Superior temporal gyrus (tissue), 1 donor: ENCODE results near the gene MCU.
"Not testable (repeated sequence)": the region's sequence is repeated elsewhere in the genome, so short reads cannot be mapped to it uniquely, and the experiment has no call there.

Experiments used
- DNase-seq: peaks from one replicate; pipeline ENCODE4 v3.0.0-alpha.2; 2016; ENCODE audit errors: extremely low spot score

Gene MCU

DNA sequence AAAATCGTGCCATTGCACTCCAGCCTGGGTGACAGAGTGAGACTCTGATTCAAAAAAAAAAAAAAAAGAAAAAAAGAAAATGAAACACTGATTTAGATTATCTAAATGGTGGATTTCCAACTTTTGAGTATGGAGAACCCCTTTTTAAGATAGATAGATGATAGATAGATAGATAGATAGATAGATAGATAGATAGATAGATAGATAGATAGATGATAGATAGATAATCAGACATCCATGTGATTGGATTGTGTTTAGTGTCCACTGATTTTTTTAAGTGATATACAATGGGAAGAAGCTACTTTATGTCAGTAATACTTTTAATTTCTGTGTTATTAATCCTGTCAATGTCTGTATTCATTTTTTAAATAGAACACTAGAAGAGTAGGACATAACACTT, 207.6 kb downstream of the MCU start:
- DNase-seq, result no peak

DNA sequence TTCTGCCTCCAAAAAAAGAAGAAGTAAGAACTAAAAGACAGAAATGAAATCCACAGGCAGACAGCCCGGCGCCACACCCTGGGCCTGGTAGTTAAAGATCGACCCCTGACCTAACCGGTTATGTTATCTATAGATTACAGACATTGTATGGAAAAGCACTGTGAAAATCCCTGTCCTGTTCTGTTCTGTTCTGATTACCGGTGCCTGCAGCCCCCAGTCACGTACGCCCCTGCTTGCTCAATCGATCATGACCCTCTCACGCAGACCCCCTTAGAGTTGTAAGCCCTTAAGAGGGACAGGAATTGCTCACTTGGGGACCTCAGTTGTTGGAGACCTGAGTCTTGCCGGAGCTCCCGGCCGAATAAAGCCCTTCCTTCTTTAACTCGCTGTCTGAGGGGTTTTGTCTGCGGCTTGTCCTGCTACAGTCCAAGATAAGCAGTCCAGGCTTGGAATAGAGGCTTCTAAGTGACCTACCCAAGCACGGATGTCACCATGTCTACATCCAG, 212.1 kb downstream of the MCU start:
- not testable (repeated sequence) for DNase-seq

DNA sequence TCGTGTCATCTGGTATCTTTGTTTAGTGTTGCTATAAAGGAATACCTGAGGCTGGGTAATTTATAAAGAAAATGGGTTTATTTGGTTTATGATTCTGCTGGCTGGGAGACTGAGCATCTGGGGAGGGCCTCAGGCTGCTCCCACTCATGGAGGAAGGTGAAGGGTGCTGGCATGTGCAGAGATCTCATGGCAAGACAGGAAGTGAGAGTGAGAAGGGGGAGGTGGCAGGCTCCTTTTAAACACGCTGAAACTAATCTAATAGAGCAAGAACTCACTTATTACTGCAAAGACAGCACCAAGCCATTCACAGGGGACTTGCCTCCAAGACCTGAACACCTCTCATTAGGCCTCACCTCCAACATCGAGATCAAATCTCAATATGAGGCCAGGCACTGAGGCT, 212.9 kb downstream of the MCU start:
- no peak for DNase-seq

DNA sequence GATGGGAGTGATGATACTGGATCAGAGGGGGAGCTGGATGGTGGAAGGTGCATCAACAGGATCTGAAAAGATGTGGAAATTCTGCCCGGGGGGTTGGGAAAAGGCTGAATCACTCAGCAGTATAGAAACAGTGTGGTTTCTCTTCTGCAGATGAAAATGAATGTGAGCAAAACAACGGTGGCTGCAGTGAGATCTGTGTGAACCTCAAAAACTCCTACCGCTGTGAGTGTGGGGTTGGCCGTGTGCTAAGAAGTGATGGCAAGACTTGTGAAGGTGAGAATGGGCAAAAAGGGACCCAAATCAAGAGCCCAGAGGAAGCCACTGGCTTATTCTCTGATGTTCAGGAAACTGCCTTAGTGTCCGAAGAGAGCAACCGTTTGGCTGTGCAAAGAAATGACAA, 214.5 kb downstream of the MCU start:
- DNase-seq, result no peak

DNA sequence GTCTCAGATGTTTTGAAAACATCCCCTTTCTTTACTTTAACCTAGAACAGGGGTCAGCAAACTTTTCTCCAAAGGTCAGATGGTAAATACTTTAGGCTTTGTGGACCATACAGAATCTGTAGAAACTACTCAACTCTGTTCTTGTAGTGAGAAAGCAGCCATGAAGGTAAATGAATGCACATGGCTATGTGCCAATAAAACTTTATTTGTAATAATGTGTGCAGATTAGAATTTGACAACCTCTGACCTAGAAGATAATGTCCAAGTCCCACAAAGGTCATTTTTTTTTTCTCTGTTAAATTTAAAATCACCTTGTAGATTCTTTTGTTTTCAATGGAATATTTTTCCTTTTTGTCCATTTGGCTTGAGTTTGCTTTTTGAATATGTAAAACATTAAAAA, 218.8 kb downstream of the MCU start:
- no peak for DNase-seq

DNA sequence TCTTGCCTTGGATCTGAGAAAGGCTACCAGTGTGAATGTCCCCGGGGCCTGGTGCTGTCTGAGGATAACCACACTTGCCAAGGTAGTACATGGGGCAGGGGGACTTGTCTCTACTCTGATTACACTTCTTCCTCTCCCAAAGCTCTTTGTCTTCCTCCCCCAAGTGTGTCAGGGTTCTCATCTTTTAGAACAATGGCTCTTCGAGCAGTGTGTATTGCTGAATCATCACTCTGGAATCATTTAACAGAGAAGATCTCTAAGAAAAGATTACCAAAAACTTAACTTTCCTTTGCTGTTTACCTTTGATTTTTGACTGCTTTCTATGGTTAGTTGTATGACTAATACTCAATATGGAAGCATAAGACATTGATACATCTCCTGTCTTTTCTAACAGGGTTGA, 219.8 kb downstream of the MCU start:
- no peak for DNase-seq

DNA sequence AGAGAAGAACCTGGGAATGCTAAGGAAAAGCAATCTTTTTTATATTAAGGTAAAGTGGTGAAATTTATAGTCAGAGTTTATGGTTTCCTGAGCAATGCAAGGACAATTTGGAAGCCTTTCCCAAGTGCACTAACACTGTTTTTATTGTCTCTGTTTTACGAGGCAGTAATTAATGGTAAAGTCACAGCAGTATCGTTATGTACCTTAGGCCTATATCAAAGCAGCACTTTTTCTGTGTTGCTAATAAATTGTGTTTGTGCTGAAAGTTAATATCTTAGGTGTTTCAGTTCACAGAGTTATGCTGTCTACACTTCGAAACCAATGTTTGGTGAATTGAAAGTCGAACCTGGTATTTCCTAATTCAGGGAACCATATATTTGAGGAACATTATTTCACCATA, 220.8 kb downstream of the MCU start:
- no peak for DNase-seq

DNA sequence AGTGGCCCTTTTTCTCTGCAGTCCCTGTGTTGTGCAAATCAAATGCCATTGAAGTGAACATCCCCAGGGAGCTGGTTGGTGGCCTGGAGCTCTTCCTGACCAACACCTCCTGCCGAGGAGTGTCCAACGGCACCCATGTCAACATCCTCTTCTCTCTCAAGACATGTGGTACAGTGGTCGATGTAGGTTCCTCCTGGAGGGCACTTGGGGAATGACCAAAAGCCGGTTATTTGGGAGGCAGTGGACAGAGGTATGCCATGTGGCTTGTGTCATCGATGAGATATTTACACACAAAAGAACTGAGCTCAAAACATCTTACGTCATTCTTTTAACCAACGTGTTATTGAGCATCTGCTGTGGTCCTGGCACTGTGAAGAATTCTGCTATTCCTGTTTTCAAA, 221.3 kb downstream of the MCU start:
- no peak for DNase-seq

DNA sequence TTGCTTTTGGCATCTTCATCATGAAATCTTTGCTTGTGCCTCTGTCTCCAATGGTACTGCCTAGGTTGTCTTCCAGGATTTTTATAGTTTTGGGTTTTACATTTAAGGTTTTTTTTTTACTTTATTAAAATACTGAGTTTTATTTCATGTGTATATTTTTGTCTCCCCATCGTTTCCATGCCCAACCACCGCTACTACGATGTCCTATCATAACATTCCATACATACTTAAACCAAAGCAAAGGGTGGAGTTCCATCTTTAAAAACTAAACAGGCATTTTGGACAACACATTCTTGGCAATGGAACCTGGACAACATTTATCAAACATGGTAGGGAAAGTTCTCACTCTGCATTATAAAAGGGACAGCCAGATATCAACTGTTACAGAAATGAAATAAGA, 225.3 kb downstream of the MCU start:
- DNase-seq, result not testable (repeated sequence)

DNA sequence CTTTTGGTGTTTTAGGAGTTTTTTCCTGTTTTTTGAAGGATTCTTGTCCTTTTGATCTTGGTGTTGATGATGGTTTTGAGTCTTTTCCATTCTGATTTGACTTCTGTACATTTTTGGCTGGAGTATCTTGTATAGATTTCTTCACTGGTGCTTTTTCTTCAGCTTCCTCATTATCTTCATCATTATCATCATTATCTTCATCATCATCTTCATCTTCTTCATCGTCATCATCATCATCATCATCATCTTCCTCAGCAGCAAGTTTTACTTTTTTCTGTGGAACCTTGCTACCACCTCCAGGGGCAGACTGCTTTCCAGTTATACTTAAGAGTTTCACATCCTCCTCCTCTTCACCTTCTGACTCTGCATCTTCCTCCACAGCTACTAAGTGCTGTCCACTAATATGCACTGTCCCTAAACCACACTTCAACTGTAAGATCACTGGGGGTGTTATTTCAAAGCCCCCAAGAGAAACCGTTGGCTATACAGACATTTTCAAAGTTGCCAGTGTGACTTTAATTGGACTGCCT, 225.9 kb downstream of the MCU start:
- DNase-seq, result not testable (repeated sequence)

DNA sequence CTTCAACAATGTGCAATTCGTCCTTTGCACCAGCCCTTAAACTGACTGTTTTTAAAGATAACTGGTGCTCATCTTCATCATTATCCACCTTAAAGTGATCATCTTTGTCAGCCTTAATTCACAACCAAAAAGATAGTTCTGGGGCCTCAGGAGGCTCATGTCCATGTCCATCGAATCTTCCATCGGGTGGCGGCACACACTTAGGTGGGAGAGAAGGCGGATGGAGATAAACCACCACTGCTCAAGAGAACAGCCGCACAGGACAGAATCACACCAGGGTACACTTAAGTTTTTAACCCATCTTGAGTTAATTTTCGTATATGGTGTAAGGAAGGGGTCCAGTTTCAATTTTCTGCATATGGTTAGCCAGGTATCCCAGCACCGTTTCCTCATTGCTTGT, 226.4 kb downstream of the MCU start:
- no peak for DNase-seq

DNA sequence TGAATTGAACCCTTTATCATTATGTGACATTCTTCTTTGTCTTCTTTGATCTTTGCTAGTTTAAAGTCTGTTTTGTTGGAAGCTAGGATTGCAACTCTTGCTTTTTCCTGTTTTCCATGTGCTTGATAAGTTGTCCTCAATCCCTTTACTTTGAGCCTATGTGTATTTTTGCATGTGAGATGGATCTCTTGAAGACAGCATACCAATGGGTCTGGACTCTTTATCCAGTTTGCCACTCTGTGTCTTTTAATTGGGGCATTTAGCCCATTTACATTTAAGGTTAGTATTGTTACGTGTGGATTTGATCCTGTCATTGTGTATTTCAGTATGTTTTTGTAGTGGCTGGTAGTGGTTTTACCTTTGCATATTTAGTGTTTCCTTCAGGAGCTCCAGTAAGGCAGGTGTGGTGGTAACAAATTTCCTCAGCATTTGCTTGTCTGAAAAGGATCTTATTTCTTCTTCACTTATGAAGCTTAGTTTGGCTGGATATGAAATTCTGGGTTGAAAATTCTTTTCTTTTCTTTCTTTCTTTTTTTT, 229.3 kb downstream of the MCU start:
- DNase-seq, result not testable (repeated sequence)

DNA sequence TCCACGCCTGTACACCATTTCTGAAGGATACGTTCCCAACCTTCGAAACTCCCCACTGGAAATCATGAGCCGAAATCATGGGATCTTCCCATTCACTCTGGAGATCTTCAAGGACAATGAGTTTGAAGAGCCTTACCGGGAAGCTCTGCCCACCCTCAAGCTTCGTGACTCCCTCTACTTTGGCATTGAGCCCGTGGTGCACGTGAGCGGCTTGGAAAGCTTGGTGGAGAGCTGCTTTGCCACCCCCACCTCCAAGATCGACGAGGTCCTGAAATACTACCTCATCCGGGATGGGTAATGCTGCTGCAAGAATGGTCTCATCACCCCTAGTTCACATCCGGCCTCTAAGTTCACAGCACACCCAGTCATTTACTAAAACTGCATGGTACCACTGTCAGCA, 232.4 kb downstream of the MCU start:
- no peak for DNase-seq

DNA sequence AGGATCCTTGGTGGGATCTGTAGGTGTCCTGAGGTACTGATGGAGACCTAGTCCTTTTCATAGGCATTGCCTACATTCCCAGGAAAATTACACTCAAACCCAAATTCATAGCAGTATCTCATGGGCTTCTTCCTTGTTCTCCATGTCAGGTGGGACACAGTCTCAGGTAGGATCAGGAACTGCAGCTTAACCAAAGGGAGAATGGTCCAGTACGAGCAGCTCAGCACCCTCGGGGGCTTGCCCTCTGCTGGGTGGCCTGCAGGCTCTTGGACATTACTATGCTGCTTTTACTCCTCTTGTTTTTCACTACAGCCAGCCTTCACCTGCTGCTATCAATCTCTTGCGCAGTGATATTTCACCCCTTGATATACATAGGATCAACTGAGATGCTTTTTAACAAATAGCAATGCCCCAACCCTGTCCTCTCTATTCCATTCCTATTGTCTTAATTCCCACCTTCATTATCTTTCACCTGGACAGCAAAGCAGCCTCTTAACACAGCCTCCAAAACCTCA, 234.1 kb downstream of the MCU start:
- no peak for DNase-seq

DNA sequence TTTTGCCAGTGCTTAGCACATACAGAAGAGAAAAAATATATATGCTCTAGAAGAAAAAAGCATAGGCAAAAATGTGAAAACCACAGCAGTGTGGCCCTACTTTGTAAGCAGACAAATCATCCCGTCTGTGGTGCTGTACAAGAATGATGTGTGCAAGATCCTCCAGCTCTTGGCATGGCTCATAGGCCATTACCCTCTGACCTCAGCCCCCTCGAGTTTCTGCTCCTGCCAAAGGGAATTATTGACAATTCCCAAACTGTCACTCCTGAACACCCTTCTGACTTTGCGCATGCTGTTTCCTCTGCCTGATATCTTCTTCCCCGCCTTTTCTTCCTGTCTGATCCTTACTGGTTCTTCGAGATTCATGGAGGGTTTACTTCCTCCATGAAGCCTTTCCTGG, 235.5 kb downstream of the MCU start:
- no peak for DNase-seq

DNA sequence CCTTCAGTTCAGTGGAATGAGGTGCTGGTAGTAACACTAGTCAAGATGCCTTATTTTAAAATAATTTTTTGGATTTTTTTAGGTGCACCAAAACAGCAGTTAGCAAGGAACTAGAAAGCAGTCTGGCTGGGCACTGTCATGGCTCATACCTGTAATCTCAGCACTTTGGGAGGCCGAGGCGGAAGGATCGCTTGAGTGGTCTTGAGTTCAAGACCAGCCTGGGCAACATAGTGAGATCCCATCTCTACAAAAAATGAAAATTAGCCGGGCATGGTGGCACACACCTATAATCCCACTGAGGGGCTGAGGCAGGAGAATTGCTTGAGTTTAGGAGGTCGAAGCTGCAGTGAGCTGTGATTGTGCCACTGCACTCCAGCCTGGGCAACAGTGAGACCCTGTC, 236.9 kb downstream of the MCU start:
- DNase-seq, result no peak

DNA sequence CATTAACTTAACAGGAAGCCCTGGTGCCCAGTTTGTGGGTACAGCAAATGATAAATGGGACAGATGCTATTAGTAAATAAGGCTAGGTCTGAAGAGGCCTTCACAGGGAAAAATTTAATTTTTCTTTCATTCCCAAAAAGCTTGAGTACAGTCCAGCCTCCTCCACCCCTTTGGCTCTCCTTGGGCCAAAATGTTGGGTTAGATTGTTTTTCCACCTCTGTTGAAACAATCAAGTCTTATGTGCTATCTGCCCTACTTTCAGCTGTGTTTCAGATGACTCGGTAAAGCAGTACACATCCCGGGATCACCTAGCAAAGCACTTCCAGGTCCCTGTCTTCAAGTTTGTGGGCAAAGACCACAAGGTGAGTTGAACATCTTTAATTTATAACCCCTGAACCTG, 238.3 kb downstream of the MCU start:
- no peak for DNase-seq

DNA sequence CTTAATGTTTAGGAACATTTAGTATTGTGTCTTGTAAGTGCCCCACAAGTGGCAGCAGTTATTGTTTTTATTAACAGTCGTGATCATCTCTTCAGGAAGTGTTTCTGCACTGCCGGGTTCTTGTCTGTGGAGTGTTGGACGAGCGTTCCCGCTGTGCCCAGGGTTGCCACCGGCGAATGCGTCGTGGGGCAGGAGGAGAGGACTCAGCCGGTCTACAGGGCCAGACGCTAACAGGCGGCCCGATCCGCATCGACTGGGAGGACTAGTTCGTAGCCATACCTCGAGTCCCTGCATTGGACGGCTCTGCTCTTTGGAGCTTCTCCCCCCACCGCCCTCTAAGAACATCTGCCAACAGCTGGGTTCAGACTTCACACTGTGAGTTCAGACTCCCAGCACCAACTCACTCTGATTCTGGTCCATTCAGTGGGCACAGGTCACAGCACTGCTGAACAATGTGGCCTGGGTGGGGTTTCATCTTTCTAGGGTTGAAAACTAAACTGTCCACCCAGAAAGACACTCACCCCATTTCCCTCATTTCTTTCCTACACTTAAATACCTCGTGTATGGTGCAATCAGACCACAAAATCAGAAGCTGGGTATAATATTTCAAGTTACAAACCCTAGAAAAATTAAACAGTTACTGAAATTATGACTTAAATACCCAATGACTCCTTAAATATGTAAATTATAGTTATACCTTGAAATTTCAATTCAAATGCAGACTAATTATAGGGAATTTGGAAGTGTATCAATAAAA, 240.5 kb downstream of the MCU start:
- DNase-seq, result no peak

DNA sequence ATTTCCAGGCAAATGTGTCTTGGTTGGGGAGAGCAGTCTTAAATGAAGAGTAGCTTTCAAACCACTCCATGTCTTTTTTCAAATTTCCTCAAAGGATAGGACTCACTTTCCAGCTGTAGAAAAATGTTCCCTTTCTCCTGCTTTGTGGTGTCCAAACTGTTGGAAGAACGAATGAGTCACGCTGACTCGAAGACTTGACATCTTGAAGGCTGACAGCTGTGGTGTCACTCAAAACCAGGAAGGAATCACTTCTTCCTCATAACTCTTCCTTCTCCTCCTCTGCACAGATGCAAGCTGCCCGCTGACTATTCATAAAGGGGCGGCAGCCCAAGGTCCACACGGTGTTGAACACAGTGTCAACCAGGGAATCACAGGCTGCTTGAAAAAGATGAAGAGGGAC, 243.4 kb downstream of the MCU start:
- DNase-seq, result no peak
